ENCODE measurements around the gene FBXW8. TPM values are rescaled to one million over a fixed set of nuclear protein-coding genes. Genes with fewer than 3 reads are reported as not detected.

FBXW8 gene
- total and polyA plus RNA-seq, 2 donors (not counting 1 experiment from before 2014, with no cell fraction given): 12.1 to 23.5 TPM

DNA sequence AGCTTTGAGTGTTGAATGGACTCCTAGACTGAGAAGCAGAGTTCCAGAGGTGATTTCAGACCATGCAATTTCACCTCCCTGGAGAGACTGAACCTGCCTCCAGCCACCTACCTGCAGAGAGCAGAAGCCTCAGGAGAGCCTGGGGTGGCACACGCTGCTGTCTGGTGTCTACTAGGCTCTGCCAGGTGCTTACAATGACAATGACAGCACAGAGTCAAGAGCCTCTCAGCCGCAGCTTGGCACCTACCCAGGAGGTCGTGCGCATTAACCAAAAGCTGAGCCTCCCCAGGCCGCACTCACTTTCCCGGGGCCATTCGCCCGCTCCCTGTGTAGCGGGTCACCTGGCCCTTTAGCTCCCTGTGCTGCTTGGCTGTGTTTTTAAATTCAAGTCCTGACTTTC is 125.3 kb downstream of the FBXW8 start:
- H3K9me3 ChIP-seq (ENCODE audit: control extremely low read depth in 1 of 3, control insufficient read depth in 2 of 3, insufficient read depth in 1 of 3, low read length in 2 of 3): peaks cover 0 to 3% (median 0%) of the 10 kb centered on the region in 3 donors
- H3K4me1 ChIP-seq (ENCODE audit: control insufficient read depth in 2 of 2, insufficient read depth in 2 of 2, low read length in 2 of 2): peaks cover 6 to 21% of the 10 kb centered on the region in 2 donors
- no peak overlapping the region for H2AFZ ChIP-seq (ENCODE audit: insufficient read depth, low read depth, low read length, poor library complexity, severe bottlenecking)
- ATAC-seq (ENCODE audit: low read depth) (no peak), DNase-seq (no peak)
- 97% methylated on average over 6 of the region's 9 CpGs for WGBS (ENCODE audit: insufficient coverage)
- Mint-ChIP-seq H3K27me3 (peaks cover 3% of the 10 kb centered on the region), H3K27ac (no peak overlapping the region), H3K4me1 (peaks cover 19% of the 10 kb centered on the region), H3K4me3 (no peak overlapping the region), H3K9me3 (ENCODE audit: insufficient read depth) (no peaks in the 10 kb centered on the region)
- no peak overlapping the region for H3K27ac ChIP-seq (ENCODE audit: low read length in 2 of 2)
- H3K27me3 ChIP-seq (replicated peaks in 1 of 4; ENCODE audit: control extremely low read depth in 1 of 4, control insufficient read depth in 3 of 4, insufficient read depth in 4 of 4, low read length in 3 of 4): peaks cover 0 to 16% (median 0%) of the 10 kb centered on the region in 4 experiments
- TF ChIP-seq, protein P1, sequence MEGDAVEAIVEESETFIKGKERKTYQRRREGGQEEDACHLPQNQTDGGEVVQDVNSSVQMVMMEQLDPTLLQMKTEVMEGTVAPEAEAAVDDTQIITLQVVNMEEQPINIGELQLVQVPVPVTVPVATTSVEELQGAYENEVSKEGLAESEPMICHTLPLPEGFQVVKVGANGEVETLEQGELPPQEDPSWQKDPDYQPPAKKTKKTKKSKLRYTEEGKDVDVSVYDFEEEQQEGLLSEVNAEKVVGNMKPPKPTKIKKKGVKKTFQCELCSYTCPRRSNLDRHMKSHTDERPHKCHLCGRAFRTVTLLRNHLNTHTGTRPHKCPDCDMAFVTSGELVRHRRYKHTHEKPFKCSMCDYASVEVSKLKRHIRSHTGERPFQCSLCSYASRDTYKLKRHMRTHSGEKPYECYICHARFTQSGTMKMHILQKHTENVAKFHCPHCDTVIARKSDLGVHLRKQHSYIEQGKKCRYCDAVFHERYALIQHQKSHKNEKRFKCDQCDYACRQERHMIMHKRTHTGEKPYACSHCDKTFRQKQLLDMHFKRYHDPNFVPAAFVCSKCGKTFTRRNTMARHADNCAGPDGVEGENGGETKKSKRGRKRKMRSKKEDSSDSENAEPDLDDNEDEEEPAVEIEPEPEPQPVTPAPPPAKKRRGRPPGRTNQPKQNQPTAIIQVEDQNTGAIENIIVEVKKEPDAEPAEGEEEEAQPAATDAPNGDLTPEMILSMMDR (IDR thresholded peaks at IDR 0.05): no peak
- no peak for TF ChIP-seq EZH2 (IDR thresholded peaks at IDR 0.05; ENCODE audit: borderline replicate concordance, insufficient read depth, low read depth, low read length, poor library complexity, severe bottlenecking)
- intact Hi-C loops (cut with micrococcal nuclease): no loop called here
- no peak overlapping the region for H3K9ac ChIP-seq (ENCODE audit: low read length)
- no peak overlapping the region for H3K4me2 ChIP-seq (replicated peaks; ENCODE audit: low read depth, low read length, poor library complexity, severe bottlenecking)
- H3K36me3 ChIP-seq (replicated peaks in 1 of 2; ENCODE audit: control extremely low read depth in 1 of 2, control insufficient read depth in 1 of 2, extremely low read depth in 1 of 2, insufficient read depth in 2 of 2, low read length in 1 of 2): no peaks in the 10 kb centered on the region
- ChIA-PET CTCF (no interaction called here), POLR2A (interaction anchor here (1.1 kb wide), 1 partner anchor 10 kb away, joined by 4 read pairs; no protein-coding TSS in a partner anchor)
- H4K20me1 ChIP-seq (ENCODE audit: control insufficient read depth, insufficient read depth, low read length, poor library complexity, severe bottlenecking): no peaks in the 10 kb centered on the region
- no peak overlapping the region for H3K4me3 ChIP-seq (ENCODE audit: control extremely low read depth in 1 of 5, extremely low read depth in 1 of 5, insufficient read depth in 1 of 5, low read depth in 2 of 5, low read length in 4 of 5)
- H3K79me2 ChIP-seq (ENCODE audit: control insufficient read depth, insufficient read depth, low read length): no peaks in the 10 kb centered on the region

- TF ChIP-seq EZH2 (IDR thresholded peaks at IDR 0.05; ENCODE audit: borderline replicate concordance, insufficient read depth, low read depth, low read length, poor library complexity, severe bottlenecking): no peak
- TF ChIP-seq, protein P1 (IDR thresholded peaks at IDR 0.05): no peak
- Histone ChIP-seq H4K20me1 (ENCODE audit: control insufficient read depth, insufficient read depth, low read length, poor library complexity, severe bottlenecking) (no peaks in the 10 kb centered on the region), H3K4me1 (ENCODE audit: control insufficient read depth in 2 of 2, insufficient read depth in 2 of 2, low read length in 2 of 2) (peaks cover 6 to 17% of the 10 kb centered on the region in 2 donors), H3K4me3 (ENCODE audit: control extremely low read depth in 1 of 5, extremely low read depth in 1 of 5, insufficient read depth in 1 of 5, low read depth in 2 of 5, low read length in 4 of 5) (no peak overlapping the region), H3K27ac (ENCODE audit: low read length in 2 of 2) (no peak overlapping the region), H3K36me3 (replicated peaks in 1 of 2; ENCODE audit: control extremely low read depth in 1 of 2, control insufficient read depth in 1 of 2, extremely low read depth in 1 of 2, insufficient read depth in 2 of 2, low read length in 1 of 2) (no peaks in the 10 kb centered on the region), H3K9ac (ENCODE audit: low read length) (no peak overlapping the region), H3K27me3 (replicated peaks in 1 of 4; ENCODE audit: control extremely low read depth in 1 of 4, control insufficient read depth in 3 of 4, insufficient read depth in 4 of 4, low read length in 3 of 4) (peaks cover 0 to 16% (median 0%) of the 10 kb centered on the region in 4 experiments), H3K9me3 (ENCODE audit: control extremely low read depth in 1 of 3, control insufficient read depth in 2 of 3, insufficient read depth in 1 of 3, low read length in 2 of 3) (peaks cover 0 to 3% (median 0%) of the 10 kb centered on the region in 3 donors), H3K79me2 (ENCODE audit: control insufficient read depth, insufficient read depth, low read length) (no peaks in the 10 kb centered on the region), H3K4me2 (replicated peaks; ENCODE audit: low read depth, low read length, poor library complexity, severe bottlenecking) (no peak overlapping the region), H2AFZ (ENCODE audit: insufficient read depth, low read depth, low read length, poor library complexity, severe bottlenecking) (no peak overlapping the region)
- intact Hi-C loops (cut with micrococcal nuclease): no loop called here
- ChIA-PET POLR2A (interaction anchor here (1.1 kb wide), 1 partner anchor 10 kb away, joined by 4 read pairs; no protein-coding TSS in a partner anchor), CTCF (no interaction called here)
- Mint-ChIP-seq H3K9me3 (ENCODE audit: insufficient read depth) (no peaks in the 10 kb centered on the region), H3K27ac (no peak overlapping the region), H3K4me3 (no peak overlapping the region), H3K27me3 (peaks cover 3% of the 10 kb centered on the region), H3K4me1 (peaks cover 16% of the 10 kb centered on the region)
- DNase-seq (no peak), ATAC-seq (ENCODE audit: low read depth) (no peak)
- 89% methylated on average over 12 of the region's 13 CpGs for WGBS (ENCODE audit: insufficient coverage)
These were observed 125.8 kb downstream of the FBXW8 start for GRCh38 chr12:117036547-117036946.
